B cell (primary cell): ENCODE results near the gene FBP1. TPM values are rescaled to one million over a fixed set of nuclear protein-coding genes. Genes with fewer than 3 reads are reported as not detected.

Experiments used
- ATAC-seq: fragments of 200-7000 bp; cut with Tn5 transposase; one replicate; pipeline ENCODE4 v1.10.0; 2021; ENCODE audit warnings: low read depth, mild to moderate bottlenecking, moderate number of reproducible peaks, moderate library complexity
- CTCF ChIA-PET: fragments of 350-600 bp; sonication (Branson Sonifier 250); formaldehyde crosslinking; loops from one replicate; lab custom pipeline; 2021; ENCODE audit warnings: antibody characterized with exemption, inconsistent platforms; lab: Charles Lee
- POLR2A ChIA-PET: fragments of 350-600 bp; sonication (Branson Sonifier 250); formaldehyde crosslinking; loops from one replicate; lab custom pipeline; 2021; ENCODE audit warnings: antibody characterized with exemption; lab: Charles Lee
- DNase-seq: peaks from one replicate; pipeline ENCODE4 v3.0.0; 2013
- H2AFZ ChIP-seq: 2 replicates; pipeline ENCODE4 v1.6.1; 2012; ENCODE audit warnings: mild to moderate bottlenecking, low read depth, low read length; ENCODE audit not compliant: insufficient read depth, poor library complexity, severe bottlenecking
- H3K27ac ChIP-seq, 2 donors: 1 replicate in 1 of 2; 2 replicates in 1 of 2; pipeline ENCODE4 v1.5.1; 2012 to 2013; ENCODE audit warnings: low read length in 2 of 2, mild to moderate bottlenecking in 2 of 2, moderate library complexity in 1 of 2
- H3K27me3 ChIP-seq, 4 experiments: fragments of 200-600 bp in 1 of 4; sonication (generic) in 1 of 4; replicated peaks in 1 of 4; 1 replicate in 2 of 4; 2 replicates in 2 of 4; pipeline versions ENCODE4 v1.6.1 to v1.7.0; 2013 to 2016; ENCODE audit warnings: low read length in 3 of 4, mild to moderate bottlenecking in 2 of 4, mixed read lengths in 1 of 4, moderate library complexity in 1 of 4; ENCODE audit not compliant: insufficient read depth in 4 of 4, control insufficient read depth in 3 of 4; ENCODE audit errors: control extremely low read depth in 1 of 4
- H3K36me3 ChIP-seq, 2 experiments: replicated peaks in 1 of 2; 1 replicate in 1 of 2; 2 replicates in 1 of 2; pipeline versions ENCODE4 v1.6.1 to v1.7.1; 2013; ENCODE audit warnings: low read length in 1 of 2; ENCODE audit not compliant: insufficient read depth in 2 of 2, control insufficient read depth in 1 of 2; ENCODE audit errors: control extremely low read depth in 1 of 2, extremely low read depth in 1 of 2
- H3K4me1 ChIP-seq, 2 donors: fragments of 200-600 bp in 1 of 2; sonication (generic) in 1 of 2; 1 replicate in 1 of 2; 2 replicates in 1 of 2; pipeline versions ENCODE4 v1.5.1 to v1.6.1; 2013 to 2017; ENCODE audit warnings: low read length in 2 of 2; ENCODE audit not compliant: control insufficient read depth in 2 of 2, insufficient read depth in 2 of 2
- H3K4me2 ChIP-seq: replicated peaks from 2 replicates; pipeline ENCODE3; 2012; ENCODE audit warnings: mild to moderate bottlenecking, low read depth, low read length; ENCODE audit not compliant: poor library complexity, severe bottlenecking
- H3K4me3 ChIP-seq, 5 experiments: fragments of 200-600 bp in 1 of 5; sonication (generic) in 1 of 5; 1 replicate in 3 of 5; 2 replicates in 2 of 5; pipeline versions ENCODE4 v1.5.1 to v1.7.0; 2011 to 2016; ENCODE audit warnings: low read length in 4 of 5, mild to moderate bottlenecking in 4 of 5, low read depth in 2 of 5, control low read depth in 1 of 5, moderate library complexity in 1 of 5; ENCODE audit not compliant: insufficient read depth in 1 of 5; ENCODE audit errors: control extremely low read depth in 1 of 5, extremely low read depth in 1 of 5
- H3K79me2 ChIP-seq: fragments of 200-600 bp; sonication (generic); one replicate; pipeline ENCODE4 v1.6.0; 2016; ENCODE audit warnings: low read length; ENCODE audit not compliant: control insufficient read depth, insufficient read depth
- H3K9ac ChIP-seq: fragments of 200-600 bp; sonication (generic); 2 replicates; pipeline ENCODE4 v1.6.1; 2017; ENCODE audit warnings: mild to moderate bottlenecking, low read length, moderate library complexity
- H3K9me3 ChIP-seq, 3 donors: one replicate each; pipeline versions ENCODE4 v1.6.1 to v1.7.1; 2013; ENCODE audit warnings: low read length in 2 of 3; ENCODE audit not compliant: control insufficient read depth in 2 of 3, insufficient read depth in 1 of 3; ENCODE audit errors: control extremely low read depth in 1 of 3
- H4K20me1 ChIP-seq: 2 replicates; pipeline ENCODE4 v1.6.0; 2012; ENCODE audit warnings: mild to moderate bottlenecking, low read length; ENCODE audit not compliant: insufficient read depth, control insufficient read depth, poor library complexity, severe bottlenecking
- H3K27ac Mint-ChIP-seq: one replicate; pipeline ENCODE4 v1.8.0; 2021; ENCODE audit warnings: mixed read lengths
- H3K27me3 Mint-ChIP-seq: one replicate; pipeline ENCODE4 v1.8.0; 2021; ENCODE audit warnings: mixed read lengths
- H3K4me1 Mint-ChIP-seq: one replicate; pipeline ENCODE4 v1.8.0; 2021; ENCODE audit warnings: mixed read lengths
- H3K4me3 Mint-ChIP-seq: one replicate; pipeline ENCODE4 v1.8.0; 2021; ENCODE audit warnings: mixed read lengths
- H3K9me3 Mint-ChIP-seq: one replicate; pipeline ENCODE4 v1.8.0; 2022; ENCODE audit warnings: mixed read lengths; ENCODE audit not compliant: insufficient read depth
- EZH2 ChIP-seq: IDR thresholded peaks from 2 replicates; pipeline ENCODE4 v1.6.1; 2012; ENCODE audit warnings: borderline replicate concordance, low read depth, mild to moderate bottlenecking, moderate library complexity, low read length; ENCODE audit not compliant: insufficient read depth, poor library complexity, severe bottlenecking
- WGBS: methylation state at CpG from one replicate; pipeline ENCODE4 v1.1.5; 2013; ENCODE audit warnings: missing lambda C conversion rate; ENCODE audit not compliant: insufficient coverage; 5-methylcytosine and 5-hydroxymethylcytosine counted together
- intact Hi-C: fragments of 100-400 bp; cut with micrococcal nuclease; formaldehyde crosslinking; loops from one replicate; pipeline ENCODE4 v1.10.0; 2022
- polyA plus RNA-seq: library from polyadenylated mRNA; depleted of rRNA; stranded (reverse); fragments of >200 nt; gene quantifications from 2 replicates; pipeline ENCODE4 v1.2.3, GENCODE V29; 2012
- total RNA-seq, 2 donors: library from RNA; stranded (reverse); fragments of 120-200 nt in 1 of 2; gene quantifications; 1 replicate in 1 of 2; 2 replicates in 1 of 2; pipeline versions ENCODE4 v1.2.3 to v1.2.4, GENCODE V29; 2013 to 2022
- TF ChIP-seq, protein P1 (sequence below): fragments of 200-600 bp; IDR thresholded peaks from one replicate; pipeline ENCODE4 v1.8.0; 2022; ENCODE audit warnings: antibody characterized with exemption, mild to moderate bottlenecking

FBP1 gene
- total and polyA plus RNA-seq, 2 donors (not counting 1 experiment from before 2014, with no cell fraction given) = 2.8 TPM

GRCh38 chr9:94687451-94687850 is 48.1 kb upstream of the FBP1 start:
- Mint-ChIP-seq H3K9me3 (no peaks in the 10 kb centered on the region), H3K27me3 (peaks cover 24% of the 10 kb centered on the region), H3K4me3 (no peak overlapping the region), H3K27ac (no peak overlapping the region), H3K4me1 (no peaks in the 10 kb centered on the region)
- H3K4me3 ChIP-seq = no peak overlapping the region
- CTCF ChIA-PET = interaction anchor here (1.3 kb wide), 1 partner anchor 444 kb away, joined by 4 read pairs; no protein-coding TSS in a partner anchor
- no peaks in the 10 kb centered on the region for H3K9me3 ChIP-seq
- ATAC-seq (no peak), DNase-seq (no peak)
- no peak overlapping the region for H3K4me2 ChIP-seq
- no peaks in the 10 kb centered on the region for H3K79me2 ChIP-seq
- H3K36me3 ChIP-seq = no peaks in the 10 kb centered on the region
- no peak overlapping the region for H2AFZ ChIP-seq
- WGBS = 100% methylated on average over 1 of the region's 2 CpGs
- POLR2A ChIA-PET = no interaction called here
- TF ChIP-seq, protein P1, sequence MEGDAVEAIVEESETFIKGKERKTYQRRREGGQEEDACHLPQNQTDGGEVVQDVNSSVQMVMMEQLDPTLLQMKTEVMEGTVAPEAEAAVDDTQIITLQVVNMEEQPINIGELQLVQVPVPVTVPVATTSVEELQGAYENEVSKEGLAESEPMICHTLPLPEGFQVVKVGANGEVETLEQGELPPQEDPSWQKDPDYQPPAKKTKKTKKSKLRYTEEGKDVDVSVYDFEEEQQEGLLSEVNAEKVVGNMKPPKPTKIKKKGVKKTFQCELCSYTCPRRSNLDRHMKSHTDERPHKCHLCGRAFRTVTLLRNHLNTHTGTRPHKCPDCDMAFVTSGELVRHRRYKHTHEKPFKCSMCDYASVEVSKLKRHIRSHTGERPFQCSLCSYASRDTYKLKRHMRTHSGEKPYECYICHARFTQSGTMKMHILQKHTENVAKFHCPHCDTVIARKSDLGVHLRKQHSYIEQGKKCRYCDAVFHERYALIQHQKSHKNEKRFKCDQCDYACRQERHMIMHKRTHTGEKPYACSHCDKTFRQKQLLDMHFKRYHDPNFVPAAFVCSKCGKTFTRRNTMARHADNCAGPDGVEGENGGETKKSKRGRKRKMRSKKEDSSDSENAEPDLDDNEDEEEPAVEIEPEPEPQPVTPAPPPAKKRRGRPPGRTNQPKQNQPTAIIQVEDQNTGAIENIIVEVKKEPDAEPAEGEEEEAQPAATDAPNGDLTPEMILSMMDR = no peak
- no peak for TF ChIP-seq EZH2
- H3K27ac ChIP-seq = no peak overlapping the region
- H3K27me3 ChIP-seq = peaks cover 0 to 5% (median 0%) of the 10 kb centered on the region in 4 experiments
- no peaks in the 10 kb centered on the region for H4K20me1 ChIP-seq
- no peak overlapping the region for H3K9ac ChIP-seq
- no peaks in the 10 kb centered on the region for H3K4me1 ChIP-seq
- intact Hi-C loops = no loop called here

GRCh38 chr9:94685359-94685758 is 46.0 kb upstream of the FBP1 start:
- no peak overlapping the region for H3K9ac ChIP-seq

More at GRCh38 chr9:94685359-94685758, 46.0 kb upstream of the FBP1 start:
- CTCF ChIA-PET = interaction anchor here (10.4 kb wide), 1 partner anchor 443 kb away, joined by 314 read pairs; no protein-coding TSS in a partner anchor
- ATAC-seq (no peak), DNase-seq (no peak)
- H3K27ac ChIP-seq = no peak overlapping the region
- peaks cover 8% of the 10 kb centered on the region for H3K27me3 Mint-ChIP-seq
- H3K27me3 ChIP-seq = peaks cover 0 to 2% (median 0%) of the 10 kb centered on the region in 4 experiments
- H3K4me1 Mint-ChIP-seq = no peaks in the 10 kb centered on the region
- H3K36me3 ChIP-seq = no peaks in the 10 kb centered on the region
- intact Hi-C loops = loop anchor here (1.0 kb wide), 1 partner anchor 491 kb away; no protein-coding TSS in a partner anchor
- TF ChIP-seq, protein P1 = no peak
- TF ChIP-seq EZH2 = no peak
- POLR2A ChIA-PET = no interaction called here
- H3K9me3 Mint-ChIP-seq = no peaks in the 10 kb centered on the region
- H3K4me2 ChIP-seq = no peak overlapping the region
- H4K20me1 ChIP-seq = no peaks in the 10 kb centered on the region
- no peak overlapping the region for H3K27ac Mint-ChIP-seq
- H3K79me2 ChIP-seq = no peaks in the 10 kb centered on the region
- no peaks in the 10 kb centered on the region for H3K4me1 ChIP-seq
- H2AFZ ChIP-seq = no peak overlapping the region
- no CpG with 5 or more reads among the region's 2 CpGs for WGBS
- no peak overlapping the region for H3K4me3 ChIP-seq
- no peaks in the 10 kb centered on the region for H3K9me3 ChIP-seq
- no peak overlapping the region for H3K4me3 Mint-ChIP-seq
